ENCODE measurements around the gene PRIMPOL.
"Not testable (repeated sequence)": the region's sequence is repeated elsewhere in the genome, so short reads cannot be mapped to it uniquely, and the experiment has no call there.

PRIMPOL gene

GRCh38 chr4:184635381-184635780 is 14.2 kb upstream of the PRIMPOL start:
- DNase-seq = no peak
- intact Hi-C loops (cut with DNase I) = no loop called here

- intact Hi-C loops (cut with DNase I) = no loop called here
- DNase-seq = no peak
These were observed 13.4 kb upstream of the PRIMPOL start for GRCh38 chr4:184636144-184636543.

- intact Hi-C loops (cut with DNase I) = no loop called here
- no peak for DNase-seq
These were observed 12.6 kb upstream of the PRIMPOL start for GRCh38 chr4:184636897-184637296.

GRCh38 chr4:184641022-184641421 is 8.5 kb upstream of the PRIMPOL start:
- intact Hi-C loops (cut with DNase I) = no loop called here
- DNase-seq = no peak

- DNase-seq = no peak
- intact Hi-C loops (cut with DNase I) = no loop called here
These were observed 8.1 kb upstream of the PRIMPOL start for GRCh38 chr4:184641451-184641850.

- DNase-seq = no peak
- intact Hi-C loops (cut with DNase I) = no loop called here
These were observed 5.8 kb upstream of the PRIMPOL start for GRCh38 chr4:184643731-184644130.

GRCh38 chr4:184644553-184645307 is 4.8 kb upstream of the PRIMPOL start:
- intact Hi-C loops (cut with DNase I) = loop anchor here (5.0 kb wide), 3 partner anchors 88 to 372 kb away; partner anchors contain the start of genes ACSL1 and CENPU
- DNase-seq = no peak

GRCh38 chr4:184645904-184646610 is 3.5 kb upstream of the PRIMPOL start:
- intact Hi-C loops (cut with DNase I) = loop anchor here (5.0 kb wide), 3 partner anchors 86 to 374 kb away; partner anchors contain the start of genes ACSL1 and CENPU
- DNase-seq = peak in 30 of 42 donors; percentile 11 to 78 (median 46)

- intact Hi-C loops (cut with DNase I) = loop anchor here (5.0 kb wide), 3 partner anchors 85 to 375 kb away; partner anchors contain the start of genes ACSL1 and CENPU
- DNase-seq = no peak
These were observed 2.1 kb upstream of the PRIMPOL start for GRCh38 chr4:184647266-184648053.

- intact Hi-C loops (cut with DNase I) = loop anchor here (5.0 kb wide), 3 partner anchors 84 to 376 kb away; partner anchors contain the start of genes ACSL1 and CENPU
- DNase-seq = peak in 5 of 42 donors; percentile 3 to 51 (median 12)
These were observed 1.6 kb upstream of the PRIMPOL start for GRCh38 chr4:184648054-184648312.

GRCh38 chr4:184648313-184649025 is 1.1 kb upstream of the PRIMPOL start:
- peak; percentile 11 to 87 (median 72) for DNase-seq
- intact Hi-C loops (cut with DNase I) = loop anchor here (5.0 kb wide), 3 partner anchors 84 to 376 kb away; partner anchors contain the start of genes ACSL1 and CENPU

- intact Hi-C loops (cut with DNase I) = loop anchor here (5.0 kb wide), 3 partner anchors 82 to 378 kb away; partner anchors contain the start of genes ACSL1 and CENPU
- DNase-seq = peak in 14 of 42 donors; percentile 10 to 49 (median 25)
These were observed 675 bp downstream of the PRIMPOL start for GRCh38 chr4:184649971-184650855.

- intact Hi-C loops (cut with DNase I) = no loop called here
- DNase-seq = no peak
These were observed 2.4 kb downstream of the PRIMPOL start for GRCh38 chr4:184651899-184652298.

- intact Hi-C loops (cut with DNase I); DNase-seq: not testable (repeated sequence)
These were observed 3.1 kb downstream of the PRIMPOL start for GRCh38 chr4:184652681-184653080.

- intact Hi-C loops (cut with DNase I) = no loop called here
- no peak for DNase-seq
These were observed 4.1 kb downstream of the PRIMPOL start for GRCh38 chr4:184653650-184654049.

- DNase-seq = no peak
- intact Hi-C loops (cut with DNase I) = no loop called here
These were observed 6.6 kb downstream of the PRIMPOL start for GRCh38 chr4:184655889-184656869.

- intact Hi-C loops (cut with DNase I) = no loop called here
- no peak for DNase-seq
These were observed 7.6 kb downstream of the PRIMPOL start for GRCh38 chr4:184657144-184657543.

Measured in head of caudate nucleus (tissue), 42 donors.